ENCODE data around the gene FOLR1.
"Not testable (repeated sequence)": the region's sequence is repeated elsewhere in the genome, so short reads cannot be mapped to it uniquely, and the experiment has no call there.

FOLR1 gene

GRCh38 chr11:72180892-72181552 is 10.9 kb upstream of the FOLR1 start:
- DNase-seq (ENCODE audit: low read depth in 1 of 2, low spot score in 1 of 2) = not testable (repeated sequence)

- not testable (repeated sequence) for DNase-seq (ENCODE audit: low read depth in 1 of 2, low spot score in 1 of 2)
These were observed 10.4 kb upstream of the FOLR1 start for GRCh38 chr11:72181553-72181958.

GRCh38 chr11:72188267-72188666 is 3.7 kb upstream of the FOLR1 start:
- DNase-seq (ENCODE audit: low read depth in 1 of 2, low spot score in 1 of 2) = no peak

GRCh38 chr11:72189455-72190250 is 2.3 kb upstream of the FOLR1 start:
- no peak for DNase-seq (ENCODE audit: low read depth in 1 of 2, low spot score in 1 of 2)

- DNase-seq (ENCODE audit: low read depth in 1 of 2, low spot score in 1 of 2) = no peak
These were observed 1.3 kb upstream of the FOLR1 start for GRCh38 chr11:72190631-72191071.

- DNase-seq (ENCODE audit: low read depth in 1 of 2, low spot score in 1 of 2) = no peak
These were observed 3.8 kb downstream of the FOLR1 start for GRCh38 chr11:72195518-72196270.

- DNase-seq (ENCODE audit: low read depth in 1 of 2, low spot score in 1 of 2) = not testable (repeated sequence)
These were observed 9.5 kb downstream of the FOLR1 start for GRCh38 chr11:72201445-72201844.

- DNase-seq (ENCODE audit: low read depth in 1 of 2, low spot score in 1 of 2) = no peak
These were observed 10.6 kb downstream of the FOLR1 start for GRCh38 chr11:72202571-72202970.

GRCh38 chr11:72203163-72203562 is 11.2 kb downstream of the FOLR1 start:
- no peak for DNase-seq (ENCODE audit: low read depth in 1 of 2, low spot score in 1 of 2)

- no peak for DNase-seq (ENCODE audit: low read depth in 1 of 2, low spot score in 1 of 2)
These were observed 12.9 kb downstream of the FOLR1 start for GRCh38 chr11:72204886-72205285.

- DNase-seq (ENCODE audit: low read depth in 1 of 2, low spot score in 1 of 2) = not testable (repeated sequence)
These were observed 14.9 kb downstream of the FOLR1 start for GRCh38 chr11:72206794-72207193.

- DNase-seq (ENCODE audit: low read depth in 1 of 2, low spot score in 1 of 2) = no peak
These were observed 16.3 kb downstream of the FOLR1 start for GRCh38 chr11:72208281-72208680.

- DNase-seq (ENCODE audit: low read depth in 1 of 2, low spot score in 1 of 2) = no peak
These were observed 17.2 kb downstream of the FOLR1 start for GRCh38 chr11:72209101-72209500.

GRCh38 chr11:72216638-72217037 is 24.7 kb downstream of the FOLR1 start, which contains the start of gene FOLR2:
TSS of gene FOLR2 (plus strand) at chr11:72216794. CDS start at chr11:72218585, 1,791 bp downstream.
- DNase-seq (ENCODE audit: low read depth in 1 of 2, low spot score in 1 of 2) = no peak

GRCh38 chr11:72217841-72218240 is 25.9 kb downstream of the FOLR1 start:
- no peak for DNase-seq (ENCODE audit: low read depth in 1 of 2, low spot score in 1 of 2)

- no peak for DNase-seq (ENCODE audit: low read depth in 1 of 2, low spot score in 1 of 2)
These were observed 26.4 kb downstream of the FOLR1 start for GRCh38 chr11:72218251-72218745.

GRCh38 chr11:72220696-72221363 is 28.9 kb downstream of the FOLR1 start:
- no peak for DNase-seq (ENCODE audit: low read depth in 1 of 2, low spot score in 1 of 2)

- no peak for DNase-seq (ENCODE audit: low read depth in 1 of 2, low spot score in 1 of 2)
These were observed 29.6 kb downstream of the FOLR1 start for GRCh38 chr11:72221386-72222075.

GRCh38 chr11:72222106-72222891 is 30.4 kb downstream of the FOLR1 start:
- no peak for DNase-seq (ENCODE audit: low read depth in 1 of 2, low spot score in 1 of 2)

All from activated CD4-positive, alpha-beta T cell treated with anti-CD3 and anti-CD28 coated beads, Interleukin-2, amount 50 U/mL, for 24 hours (primary cell).